Measurements from ENCODE around the gene C5orf15.

- TF ChIP-seq CTCF (IDR thresholded peaks at IDR 0.05; ENCODE audit: borderline replicate concordance, extremely low read depth, low read length, poor library complexity, severe bottlenecking) (no peak), EZH2 (IDR thresholded peaks at IDR 0.05; ENCODE audit: borderline replicate concordance, low read depth, low read length, severe bottlenecking) (no peak)
Measured at GRCh38 chr5:133932441-133933168, 35.8 kb downstream of the C5orf15 start.
